HG03575 (cell line): ENCODE measurements around the gene CACNA2D2.

Source experiments
- ATAC-seq: cut with Tn5 transposase; IDR thresholded peaks from one replicate; pipeline ENCODE4 v1.9.1; 2021; ENCODE audit not compliant: unreplicated experiment, insufficient number of reproducible peaks, low FRiP score; ENCODE audit errors: extremely low read depth

Gene CACNA2D2

DNA sequence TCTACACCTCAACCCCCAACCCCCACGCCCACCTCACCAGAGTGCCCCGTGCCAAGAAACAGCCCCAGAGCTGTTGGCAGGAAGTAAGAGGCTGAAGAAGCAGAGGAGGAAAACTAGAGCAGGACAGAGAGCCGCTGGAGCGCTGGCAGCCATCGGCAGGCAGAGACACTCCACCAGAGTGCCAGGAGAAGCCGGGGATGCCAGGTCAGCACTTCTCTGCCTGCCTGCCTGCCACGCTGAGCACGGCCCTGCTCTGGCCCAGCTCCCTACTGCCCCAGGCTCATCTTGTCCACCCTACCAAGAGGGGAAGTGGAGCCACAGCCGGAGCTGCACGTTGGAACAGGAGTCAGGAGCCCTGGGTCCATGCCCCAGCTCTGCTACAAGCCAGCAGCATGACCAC is 29.7 kb downstream of the CACNA2D2 start:
- no peak for ATAC-seq

GRCh38 chr3:50472958-50473357 is 30.5 kb downstream of the CACNA2D2 start:
- ATAC-seq: no peak

DNA sequence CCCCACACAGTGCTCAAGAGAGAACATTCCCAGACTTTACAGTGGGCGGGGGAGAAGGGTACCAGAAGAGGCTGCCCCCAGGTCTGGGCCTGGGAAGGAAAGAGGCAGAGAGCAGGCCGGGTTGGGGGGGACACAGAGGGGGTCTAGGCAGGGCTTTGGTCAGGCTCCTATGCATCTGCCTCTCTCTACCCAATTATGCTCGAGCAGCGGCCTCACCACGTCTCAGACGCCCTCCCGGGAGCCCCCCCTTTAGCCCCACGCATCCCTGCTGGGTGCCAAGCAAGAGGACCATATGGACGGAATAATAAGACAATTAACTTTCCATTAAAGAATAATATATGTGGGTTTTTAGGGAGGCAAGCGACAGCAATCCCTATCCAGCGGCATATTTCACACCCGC is 32.8 kb downstream of the CACNA2D2 start:
- ATAC-seq: no peak

GRCh38 chr3:50467919-50468318 is 35.5 kb downstream of the CACNA2D2 start:
- ATAC-seq: no peak

GRCh38 chr3:50466177-50466576 is 37.3 kb downstream of the CACNA2D2 start:
- no peak for ATAC-seq

- no peak for ATAC-seq
Observed at GRCh38 chr3:50464569-50464968, 38.9 kb downstream of the CACNA2D2 start.

GRCh38 chr3:50459785-50460184 is 43.6 kb downstream of the CACNA2D2 start:
- ATAC-seq: no peak

- no peak for ATAC-seq
Observed at GRCh38 chr3:50457988-50458387, 45.4 kb downstream of the CACNA2D2 start.

DNA sequence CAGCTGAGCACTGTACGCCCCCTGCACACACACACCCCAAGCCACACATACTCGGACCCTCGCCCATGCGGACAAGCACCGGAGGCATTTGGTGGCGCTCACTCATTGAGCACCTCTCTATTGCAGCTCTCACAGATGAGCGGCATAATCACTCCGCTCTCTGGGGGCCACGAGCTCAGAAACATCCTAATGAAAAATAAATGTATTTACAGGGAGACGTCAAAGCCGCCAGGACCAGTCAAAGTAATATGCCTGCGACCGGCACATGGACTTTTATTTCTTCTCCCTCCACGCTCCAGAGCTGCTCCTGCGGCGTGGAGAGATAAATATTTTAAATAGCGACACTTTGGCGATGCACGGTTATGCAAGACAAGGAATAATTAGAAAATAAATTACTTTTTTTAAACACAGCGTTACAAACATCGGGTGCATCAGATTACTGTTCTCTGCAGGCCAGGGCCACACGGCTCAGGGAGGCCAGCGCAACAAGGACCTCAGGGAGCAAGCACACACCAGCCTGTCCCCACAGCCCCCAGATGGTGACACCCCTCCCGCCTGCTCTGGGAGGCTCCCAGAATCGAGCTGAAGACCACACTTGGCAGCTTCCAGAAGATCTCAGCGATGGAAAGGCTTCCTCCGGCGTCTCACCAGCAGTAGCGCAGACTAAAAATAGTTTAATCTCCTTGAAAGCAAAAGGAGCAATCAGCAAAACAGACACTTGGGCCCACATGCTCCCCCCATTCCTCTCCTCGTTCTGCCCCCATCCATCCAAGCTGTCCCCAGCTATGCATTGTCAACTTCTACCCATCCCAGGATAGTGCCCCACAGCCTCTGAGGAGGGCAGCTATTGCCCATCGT is 48.0 kb downstream of the CACNA2D2 start:
- no peak for ATAC-seq

GRCh38 chr3:50454481-50455070 is 48.9 kb downstream of the CACNA2D2 start:
- no peak for ATAC-seq

- no peak for ATAC-seq
Observed at GRCh38 chr3:50453907-50454306, 49.5 kb downstream of the CACNA2D2 start.

- no peak for ATAC-seq
Observed at GRCh38 chr3:50450209-50450921, 53.1 kb downstream of the CACNA2D2 start.

- ATAC-seq: no peak
Observed at GRCh38 chr3:50448752-50449539, 54.5 kb downstream of the CACNA2D2 start.

GRCh38 chr3:50447290-50447840 is 56.1 kb downstream of the CACNA2D2 start:
- ATAC-seq: no peak

DNA sequence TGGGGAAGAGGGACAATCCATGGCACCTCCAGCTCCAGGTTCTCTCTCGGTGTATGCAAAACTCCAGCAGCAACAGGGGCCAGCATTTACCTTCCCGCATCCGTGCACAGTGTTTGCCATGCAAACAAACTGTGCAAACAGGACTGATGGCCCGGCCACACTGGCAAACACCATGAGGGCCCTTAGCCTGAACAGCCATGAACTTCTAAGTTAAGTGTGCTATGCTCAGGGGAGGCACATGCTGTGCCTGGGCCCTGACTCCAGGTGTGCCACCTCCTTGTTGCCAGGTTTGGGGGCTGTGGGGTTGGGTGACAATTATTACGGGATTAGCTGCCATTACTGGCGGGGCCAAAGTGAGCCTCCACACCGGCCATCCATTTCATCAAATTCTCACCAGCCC is 57.5 kb downstream of the CACNA2D2 start:
- ATAC-seq: no peak

DNA sequence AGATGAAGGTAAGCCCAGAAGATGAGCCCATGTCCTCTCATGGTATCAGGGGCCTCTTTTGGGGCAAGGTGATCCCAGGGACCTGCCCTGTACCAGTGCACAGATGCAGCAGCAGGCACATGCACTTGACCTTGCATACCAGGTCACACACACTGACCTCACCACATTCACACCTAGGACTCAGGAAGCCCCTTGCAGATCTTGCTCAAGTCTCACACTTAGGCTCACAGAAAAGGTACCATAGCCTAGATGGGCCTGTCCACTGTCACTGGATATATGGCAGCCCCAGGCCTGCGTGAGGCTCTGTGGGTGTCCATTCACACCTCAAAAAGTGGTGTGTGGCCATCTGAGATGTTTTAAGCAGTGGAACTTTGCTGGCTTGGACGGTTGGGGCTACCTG is 58.7 kb downstream of the CACNA2D2 start:
- ATAC-seq: no peak

DNA sequence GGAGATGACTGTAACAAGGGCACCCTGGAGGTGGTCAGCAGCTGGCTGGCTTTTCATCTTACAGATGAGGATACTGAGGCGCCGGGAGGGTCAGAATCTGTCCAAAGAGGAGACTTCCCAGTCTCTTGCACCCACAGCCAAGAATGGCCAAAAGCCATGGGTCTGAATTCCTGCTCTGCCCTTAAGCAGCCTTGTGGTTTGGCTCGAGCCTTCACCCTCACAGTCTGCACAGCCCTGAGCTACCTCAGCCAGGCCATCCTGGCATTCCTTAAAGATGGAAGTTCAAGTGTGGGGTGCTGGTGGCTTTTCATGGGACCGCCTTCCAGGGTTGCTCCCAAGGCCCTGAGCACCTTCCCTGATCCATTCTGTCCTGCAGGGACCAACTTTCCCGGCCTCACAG is 59.2 kb downstream of the CACNA2D2 start:
- no peak for ATAC-seq

DNA sequence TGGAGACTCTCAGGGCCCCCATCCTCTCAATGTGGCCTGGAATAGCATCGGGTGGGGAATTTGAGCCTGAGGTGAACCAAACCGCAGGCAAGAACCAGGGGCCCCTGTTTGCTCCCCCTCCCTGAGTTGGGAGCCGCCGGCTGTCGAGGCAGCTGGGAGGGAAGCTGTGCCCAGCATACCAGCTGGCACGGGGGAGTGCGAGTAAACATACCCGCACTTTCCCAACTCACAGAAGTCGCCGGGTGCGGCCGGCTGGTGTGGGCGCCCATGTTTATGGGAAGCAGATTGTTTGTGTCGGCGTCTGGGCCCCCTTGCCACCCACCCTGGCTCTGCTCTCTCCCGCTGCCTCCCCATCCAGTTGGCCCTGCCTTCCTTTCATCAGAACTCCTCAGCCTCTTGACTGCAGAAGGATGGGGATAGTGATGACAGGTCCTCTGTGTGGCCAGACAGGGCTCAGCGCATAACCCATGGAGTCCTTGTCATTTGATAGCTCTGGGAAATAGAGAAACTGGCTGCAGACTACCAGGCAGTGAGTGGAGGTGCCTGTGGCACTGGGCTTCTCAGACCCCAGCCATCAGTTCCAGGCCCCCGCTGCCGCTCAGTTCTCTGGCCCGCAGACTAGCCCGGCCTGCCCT is 60.4 kb downstream of the CACNA2D2 start:
- ATAC-seq: no peak
